ENCODE results near the gene HDDC3. TPM values are rescaled to one million over a fixed set of nuclear protein-coding genes. Genes with fewer than 3 reads are reported as not detected.

HDDC3 gene
- total RNA-seq, 1 experiment from 2014 or later = 5.3 TPM

DNA sequence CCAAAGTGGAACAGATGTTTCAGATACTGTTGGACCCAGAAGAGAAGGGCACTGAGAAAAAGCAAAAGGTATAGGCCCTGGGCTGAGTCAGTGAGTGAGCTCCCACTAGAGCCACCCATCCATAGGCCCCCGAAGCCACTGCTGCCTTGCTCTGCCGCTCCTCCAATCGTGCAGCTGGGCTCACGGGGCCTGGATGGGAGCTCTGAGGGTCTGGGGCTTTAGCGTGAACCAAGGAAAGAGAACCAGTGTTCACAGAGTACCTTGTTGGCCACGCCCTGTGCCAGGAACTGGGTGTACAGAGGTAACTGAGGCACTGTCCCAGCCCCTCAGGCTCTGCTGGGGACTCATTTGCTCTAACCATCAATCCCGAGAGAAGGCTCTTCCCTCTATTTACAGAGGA, 7.4 kb upstream of the HDDC3 start:
- TF ChIP-seq POLR2AphosphoS5 (IDR thresholded peaks at IDR 0.05; ENCODE audit: low read depth, low read length) (no peak), TCF7L2 (IDR thresholded peaks at IDR 0.05; ENCODE audit: low read depth, low read length) (no peak)
- TF ChIP-seq, protein P1, sequence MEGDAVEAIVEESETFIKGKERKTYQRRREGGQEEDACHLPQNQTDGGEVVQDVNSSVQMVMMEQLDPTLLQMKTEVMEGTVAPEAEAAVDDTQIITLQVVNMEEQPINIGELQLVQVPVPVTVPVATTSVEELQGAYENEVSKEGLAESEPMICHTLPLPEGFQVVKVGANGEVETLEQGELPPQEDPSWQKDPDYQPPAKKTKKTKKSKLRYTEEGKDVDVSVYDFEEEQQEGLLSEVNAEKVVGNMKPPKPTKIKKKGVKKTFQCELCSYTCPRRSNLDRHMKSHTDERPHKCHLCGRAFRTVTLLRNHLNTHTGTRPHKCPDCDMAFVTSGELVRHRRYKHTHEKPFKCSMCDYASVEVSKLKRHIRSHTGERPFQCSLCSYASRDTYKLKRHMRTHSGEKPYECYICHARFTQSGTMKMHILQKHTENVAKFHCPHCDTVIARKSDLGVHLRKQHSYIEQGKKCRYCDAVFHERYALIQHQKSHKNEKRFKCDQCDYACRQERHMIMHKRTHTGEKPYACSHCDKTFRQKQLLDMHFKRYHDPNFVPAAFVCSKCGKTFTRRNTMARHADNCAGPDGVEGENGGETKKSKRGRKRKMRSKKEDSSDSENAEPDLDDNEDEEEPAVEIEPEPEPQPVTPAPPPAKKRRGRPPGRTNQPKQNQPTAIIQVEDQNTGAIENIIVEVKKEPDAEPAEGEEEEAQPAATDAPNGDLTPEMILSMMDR (IDR thresholded peaks at IDR 0.05) = no peak
- TF ChIP-seq, protein P2, sequence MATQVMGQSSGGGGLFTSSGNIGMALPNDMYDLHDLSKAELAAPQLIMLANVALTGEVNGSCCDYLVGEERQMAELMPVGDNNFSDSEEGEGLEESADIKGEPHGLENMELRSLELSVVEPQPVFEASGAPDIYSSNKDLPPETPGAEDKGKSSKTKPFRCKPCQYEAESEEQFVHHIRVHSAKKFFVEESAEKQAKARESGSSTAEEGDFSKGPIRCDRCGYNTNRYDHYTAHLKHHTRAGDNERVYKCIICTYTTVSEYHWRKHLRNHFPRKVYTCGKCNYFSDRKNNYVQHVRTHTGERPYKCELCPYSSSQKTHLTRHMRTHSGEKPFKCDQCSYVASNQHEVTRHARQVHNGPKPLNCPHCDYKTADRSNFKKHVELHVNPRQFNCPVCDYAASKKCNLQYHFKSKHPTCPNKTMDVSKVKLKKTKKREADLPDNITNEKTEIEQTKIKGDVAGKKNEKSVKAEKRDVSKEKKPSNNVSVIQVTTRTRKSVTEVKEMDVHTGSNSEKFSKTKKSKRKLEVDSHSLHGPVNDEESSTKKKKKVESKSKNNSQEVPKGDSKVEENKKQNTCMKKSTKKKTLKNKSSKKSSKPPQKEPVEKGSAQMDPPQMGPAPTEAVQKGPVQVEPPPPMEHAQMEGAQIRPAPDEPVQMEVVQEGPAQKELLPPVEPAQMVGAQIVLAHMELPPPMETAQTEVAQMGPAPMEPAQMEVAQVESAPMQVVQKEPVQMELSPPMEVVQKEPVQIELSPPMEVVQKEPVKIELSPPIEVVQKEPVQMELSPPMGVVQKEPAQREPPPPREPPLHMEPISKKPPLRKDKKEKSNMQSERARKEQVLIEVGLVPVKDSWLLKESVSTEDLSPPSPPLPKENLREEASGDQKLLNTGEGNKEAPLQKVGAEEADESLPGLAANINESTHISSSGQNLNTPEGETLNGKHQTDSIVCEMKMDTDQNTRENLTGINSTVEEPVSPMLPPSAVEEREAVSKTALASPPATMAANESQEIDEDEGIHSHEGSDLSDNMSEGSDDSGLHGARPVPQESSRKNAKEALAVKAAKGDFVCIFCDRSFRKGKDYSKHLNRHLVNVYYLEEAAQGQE (IDR thresholded peaks at IDR 0.05; ENCODE audit: insufficient read depth in 1 of 2, low read depth in 2 of 2, low read length in 1 of 2) = no peak
- Histone ChIP-seq H3K9me3 (ENCODE audit: control insufficient read depth, insufficient read depth, low read depth, low read length) (no peaks in the 10 kb centered on the region), H3K4me1 (ENCODE audit: control insufficient read depth, insufficient read depth, low read length) (peaks cover 7% of the 10 kb centered on the region), H3K27me3 (ENCODE audit: control insufficient read depth, insufficient read depth, low read length) (no peaks in the 10 kb centered on the region), H3K4me3 (ENCODE audit: low read depth in 2 of 2, low read length in 2 of 2) (no peak overlapping the region), H3K36me3 (ENCODE audit: control insufficient read depth, insufficient read depth, low read length) (peaks cover 2% of the 10 kb centered on the region; the same call in 1 of the 2 replicates), H3K27ac (ENCODE audit: low read length) (no peak overlapping the region)
- intact Hi-C loops (cut with micrococcal nuclease; ENCODE audit: unreplicated experiment) (no loop called here), in situ Hi-C loops (cut with HindIII; ENCODE audit: low pct_unique_long_range_greater_than_20kb, low sequenced_read_pairs) (no loop called here)
- no TSS peak for BruUV-seq (replicated peaks)
- CTCF ChIA-PET = interaction anchor here (1.2 kb wide), 1 partner anchor 8 kb away, joined by 3 read pairs; the partner anchor contains the start of gene HDDC3
- POLR2A ChIA-PET = interaction anchor here (0.6 kb wide), 1 partner anchor 8 kb away, joined by 3 read pairs; no protein-coding TSS in a partner anchor
- no peak for ATAC-seq
- DNase-seq (ENCODE audit: low read depth, low spot score) = no peak

DNA sequence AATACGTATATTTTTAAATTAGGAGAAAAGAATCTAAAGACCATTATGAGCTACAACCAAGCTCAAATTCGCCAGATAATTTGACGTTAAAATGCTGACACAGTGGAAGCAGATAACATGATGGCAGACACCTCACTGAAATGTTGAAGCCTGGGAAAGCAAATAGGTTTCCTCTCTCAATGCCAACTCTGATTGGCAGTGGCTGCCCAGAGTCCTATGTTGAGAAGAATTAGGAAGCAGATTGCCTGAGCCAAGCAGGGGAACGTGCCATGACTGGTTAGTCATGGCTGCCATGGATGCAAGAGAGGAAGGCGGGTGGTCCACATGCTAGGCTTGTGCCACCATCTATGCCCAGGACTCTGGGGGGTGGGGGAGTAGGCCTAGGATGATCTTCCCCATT, 5.9 kb upstream of the HDDC3 start:
- ATAC-seq = no peak
- TSS peak; percentile 43 for BruUV-seq (replicated peaks)
- TF ChIP-seq, protein P1 (IDR thresholded peaks at IDR 0.05) = no peak
- TF ChIP-seq, protein P2 (IDR thresholded peaks at IDR 0.05; ENCODE audit: insufficient read depth in 1 of 2, low read depth in 2 of 2, low read length in 1 of 2) = no peak
- in situ Hi-C loops (cut with HindIII; ENCODE audit: low pct_unique_long_range_greater_than_20kb, low sequenced_read_pairs) = no loop called here
- no peaks in the 10 kb centered on the region for H3K27me3 ChIP-seq (ENCODE audit: control insufficient read depth, insufficient read depth, low read length)
- no peak overlapping the region for H3K4me3 ChIP-seq (ENCODE audit: low read depth in 2 of 2, low read length in 2 of 2)
- peaks cover 2% of the 10 kb centered on the region; the same call in 1 of the 2 replicates for H3K36me3 ChIP-seq (ENCODE audit: control insufficient read depth, insufficient read depth, low read length)
- no peak for DNase-seq (ENCODE audit: low read depth, low spot score)
- H3K9me3 ChIP-seq (ENCODE audit: control insufficient read depth, insufficient read depth, low read depth, low read length) = no peaks in the 10 kb centered on the region
- ChIA-PET CTCF (no interaction called here), POLR2A (interaction anchor here (0.7 kb wide), 1 partner anchor 1843 kb away, joined by 7 read pairs; no protein-coding TSS in a partner anchor)
- peaks cover 14% of the 10 kb centered on the region for H3K4me1 ChIP-seq (ENCODE audit: control insufficient read depth, insufficient read depth, low read length)
- H3K27ac ChIP-seq (ENCODE audit: low read length) = no peak overlapping the region
- intact Hi-C loops (cut with micrococcal nuclease; ENCODE audit: unreplicated experiment) = no loop called here
